Activated CD8-positive, alpha-beta memory T cell treated with anti-CD3 and anti-CD28 coated beads for 48 hours (primary cell): Measurements from ENCODE around the gene HES2.
"Not testable (repeated sequence)": the region's sequence is repeated elsewhere in the genome, so short reads cannot be mapped to it uniquely, and the experiment has no call there.

Experiments
- DNase-seq, 3 experiments: peaks; one replicate each; pipeline ENCODE4 v3.0.0-alpha.2; 2020; ENCODE audit warnings: low read depth in 2 of 3, low spot score in 2 of 3

HES2 gene

GRCh38 chr1:6454856-6455751 is 35.4 kb upstream of the HES2 start:
- DNase-seq = no peak

- DNase-seq = not testable (repeated sequence)
These were observed 34.5 kb upstream of the HES2 start for GRCh38 chr1:6453895-6454855.

- DNase-seq = no peak
These were observed 31.2 kb upstream of the HES2 start for GRCh38 chr1:6450943-6451373.

GRCh38 chr1:6450486-6450885 is 30.8 kb upstream of the HES2 start:
- not testable (repeated sequence) for DNase-seq

GRCh38 chr1:6450005-6450450 is 30.3 kb upstream of the HES2 start:
- DNase-seq = no peak

GRCh38 chr1:6448749-6449631 is 29.3 kb upstream of the HES2 start:
- DNase-seq = no peak

- no peak for DNase-seq
These were observed 28.4 kb upstream of the HES2 start for GRCh38 chr1:6447818-6448748.

- DNase-seq = no peak
These were observed 27.5 kb upstream of the HES2 start for GRCh38 chr1:6447016-6447817.

- DNase-seq = no peak
These were observed 26.9 kb upstream of the HES2 start for GRCh38 chr1:6446665-6447015.

- not testable (repeated sequence) for DNase-seq
These were observed 26.2 kb upstream of the HES2 start for GRCh38 chr1:6445929-6446328.

- DNase-seq = no peak
These were observed 25.5 kb upstream of the HES2 start for GRCh38 chr1:6445062-6445763.

GRCh38 chr1:6444377-6444776 is 24.7 kb upstream of the HES2 start:
- DNase-seq = no peak

GRCh38 chr1:6443339-6444115 is 23.8 kb upstream of the HES2 start:
- no peak for DNase-seq

- no peak for DNase-seq
These were observed 21.9 kb upstream of the HES2 start for GRCh38 chr1:6441586-6441985.

- peak in 1 of 3 experiments; percentile 45 for DNase-seq
These were observed 20.7 kb upstream of the HES2 start for GRCh38 chr1:6440198-6441126.

- DNase-seq = no peak
These were observed 18.4 kb upstream of the HES2 start for GRCh38 chr1:6438047-6438525.
